ENCODE data around the gene SLC7A8.

Gene SLC7A8

GRCh38 chr14:23153851-23154796 lies 29.3 kb downstream of the SLC7A8 start:
- no peak for TF ChIP-seq CTCF (IDR thresholded peaks at IDR 0.05; ENCODE audit: extremely low read depth, missing control alignments)
- DNase-seq (ENCODE audit: low spot score): no peak

GRCh38 chr14:23151342-23151741 lies 32.1 kb downstream of the SLC7A8 start:
- DNase-seq (ENCODE audit: low spot score): no peak
- TF ChIP-seq CTCF (IDR thresholded peaks at IDR 0.05; ENCODE audit: extremely low read depth, missing control alignments): no peak

- TF ChIP-seq CTCF (IDR thresholded peaks at IDR 0.05; ENCODE audit: extremely low read depth, missing control alignments): no peak
- DNase-seq (ENCODE audit: low spot score): no peak
Measured at GRCh38 chr14:23149745-23150144, 33.7 kb downstream of the SLC7A8 start.

GRCh38 chr14:23148591-23149249 lies 34.7 kb downstream of the SLC7A8 start:
- TF ChIP-seq CTCF (IDR thresholded peaks at IDR 0.05; ENCODE audit: extremely low read depth, missing control alignments): no peak
- DNase-seq (ENCODE audit: low spot score): no peak

- no peak for DNase-seq (ENCODE audit: low spot score)
- TF ChIP-seq CTCF (IDR thresholded peaks at IDR 0.05; ENCODE audit: extremely low read depth, missing control alignments): no peak
Measured at GRCh38 chr14:23147676-23148075, 35.8 kb downstream of the SLC7A8 start.

GRCh38 chr14:23146980-23147379 lies 36.5 kb downstream of the SLC7A8 start:
- no peak for TF ChIP-seq CTCF (IDR thresholded peaks at IDR 0.05; ENCODE audit: extremely low read depth, missing control alignments)
- no peak for DNase-seq (ENCODE audit: low spot score)

GRCh38 chr14:23146351-23146910 lies 37.0 kb downstream of the SLC7A8 start:
- DNase-seq (ENCODE audit: low spot score): no peak
- TF ChIP-seq CTCF (IDR thresholded peaks at IDR 0.05; ENCODE audit: extremely low read depth, missing control alignments): no peak

Data from GM20000 (cell line).